NB4 (cell line): ENCODE results near the gene AKT3.

ENCODE experiments used
- MAX ChIP-seq: IDR thresholded peaks from 2 replicates; pipeline ENCODE4 v1.6.1; 2011; ENCODE audit warnings: low read depth, low read length
- MYC ChIP-seq: IDR thresholded peaks from 2 replicates; pipeline ENCODE4 v1.6.1; 2011; ENCODE audit warnings: low read depth, low read length
- POLR2A ChIP-seq: IDR thresholded peaks from 2 replicates; pipeline ENCODE4 v1.6.1; 2011; ENCODE audit warnings: mild to moderate bottlenecking; ENCODE audit not compliant: insufficient read length; ENCODE audit errors: extremely low read depth
- TF ChIP-seq, protein P1 (sequence below): IDR thresholded peaks from one replicate; pipeline ENCODE4 v1.5.1; 2012; ENCODE audit warnings: low read depth, low read length

- no peak for TF ChIP-seq POLR2A
- TF ChIP-seq MAX, result no peak
- TF ChIP-seq, protein P1, sequence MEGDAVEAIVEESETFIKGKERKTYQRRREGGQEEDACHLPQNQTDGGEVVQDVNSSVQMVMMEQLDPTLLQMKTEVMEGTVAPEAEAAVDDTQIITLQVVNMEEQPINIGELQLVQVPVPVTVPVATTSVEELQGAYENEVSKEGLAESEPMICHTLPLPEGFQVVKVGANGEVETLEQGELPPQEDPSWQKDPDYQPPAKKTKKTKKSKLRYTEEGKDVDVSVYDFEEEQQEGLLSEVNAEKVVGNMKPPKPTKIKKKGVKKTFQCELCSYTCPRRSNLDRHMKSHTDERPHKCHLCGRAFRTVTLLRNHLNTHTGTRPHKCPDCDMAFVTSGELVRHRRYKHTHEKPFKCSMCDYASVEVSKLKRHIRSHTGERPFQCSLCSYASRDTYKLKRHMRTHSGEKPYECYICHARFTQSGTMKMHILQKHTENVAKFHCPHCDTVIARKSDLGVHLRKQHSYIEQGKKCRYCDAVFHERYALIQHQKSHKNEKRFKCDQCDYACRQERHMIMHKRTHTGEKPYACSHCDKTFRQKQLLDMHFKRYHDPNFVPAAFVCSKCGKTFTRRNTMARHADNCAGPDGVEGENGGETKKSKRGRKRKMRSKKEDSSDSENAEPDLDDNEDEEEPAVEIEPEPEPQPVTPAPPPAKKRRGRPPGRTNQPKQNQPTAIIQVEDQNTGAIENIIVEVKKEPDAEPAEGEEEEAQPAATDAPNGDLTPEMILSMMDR, result no peak
- TF ChIP-seq MYC, result no peak
Observed at GRCh38 chr1:243499711-243500110, 350.3 kb downstream of the AKT3 start.
